SK-N-SH treated with all-trans-retinoic acid at 6 μM for 48 hours (cell line): Measurements from ENCODE around the gene RAB27A.
A peak's percentile ranks its signal among the peaks of the same experiment; 100 is the strongest.

ENCODE experiments used
- ATAC-seq: fragments of 200-7000 bp; cut with Tn5 transposase; 3 replicates; pipeline ENCODE4 v1.9.1; 2020; ENCODE audit warnings: mild to moderate bottlenecking, moderate library complexity
- ARNTL ChIP-seq: fragments of 450-650 bp; formaldehyde crosslinking; IDR thresholded peaks from 2 replicates; pipeline ENCODE4 v1.5.0; 2020; ENCODE audit warnings: low read depth, mild to moderate bottlenecking, moderate library complexity, borderline replicate concordance
- BACH2 ChIP-seq: fragments of 250-450 bp; sonication (Bioruptor Pico); IDR thresholded peaks from 2 replicates; pipeline ENCODE4 v1.9.0; 2021; ENCODE audit warnings: mild to moderate bottlenecking, borderline replicate concordance
- CSDC2 ChIP-seq: fragments of 250-450 bp; sonication (Bioruptor Pico); IDR thresholded peaks from 2 replicates; pipeline ENCODE4 v1.5.0; 2020; ENCODE audit warnings: mild to moderate bottlenecking, moderate library complexity
- ESRRG ChIP-seq: fragments of 250-450 bp; sonication (Bioruptor Pico); IDR thresholded peaks from 2 replicates; pipeline ENCODE4 v1.6.1; 2021; ENCODE audit warnings: mild to moderate bottlenecking
- GLIS3 ChIP-seq: fragments of 250-450 bp; sonication (Bioruptor Pico); IDR thresholded peaks from 2 replicates; pipeline ENCODE4 v1.5.0; 2020; ENCODE audit warnings: mild to moderate bottlenecking, moderate library complexity
- ISL1 ChIP-seq: fragments of 250-450 bp; sonication (Bioruptor Pico); IDR thresholded peaks from 2 replicates; pipeline ENCODE4 v2.1.2; 2022; ENCODE audit warnings: mild to moderate bottlenecking, moderate library complexity
- OSR1 ChIP-seq: fragments of 250-450 bp; sonication (Bioruptor Pico); IDR thresholded peaks from 2 replicates; pipeline ENCODE4 v1.8.0; 2022; ENCODE audit warnings: moderate library complexity, mild to moderate bottlenecking, inconsistent platforms
- POU6F1 ChIP-seq: fragments of 250-450 bp; sonication (Bioruptor Pico); IDR thresholded peaks from 2 replicates; pipeline ENCODE4 v1.8.0; 2021; ENCODE audit warnings: low read depth, mild to moderate bottlenecking, moderate library complexity, borderline replicate concordance
- PPARA ChIP-seq: fragments of 250-450 bp; sonication (Bioruptor Pico); IDR thresholded peaks from 2 replicates; pipeline ENCODE4 v1.5.0; 2020; ENCODE audit warnings: mild to moderate bottlenecking, borderline replicate concordance
- RARB ChIP-seq: fragments of 250-450 bp; sonication (Bioruptor Pico); IDR thresholded peaks from 2 replicates; pipeline ENCODE4 v1.8.0; 2021; ENCODE audit warnings: mild to moderate bottlenecking, moderate library complexity
- SNAI2 ChIP-seq: fragments of 250-450 bp; sonication (Bioruptor Pico); IDR thresholded peaks from 2 replicates; pipeline ENCODE4 v1.5.0; 2020; ENCODE audit warnings: mild to moderate bottlenecking, moderate library complexity
- TCF4 ChIP-seq: fragments of 250-450 bp; sonication (Bioruptor Pico); IDR thresholded peaks from 2 replicates; pipeline ENCODE4 v1.8.0; 2021; ENCODE audit warnings: mild to moderate bottlenecking, moderate library complexity, borderline replicate concordance
- ZC3H10 ChIP-seq: fragments of 250-450 bp; sonication (Bioruptor Pico); IDR thresholded peaks from 2 replicates; pipeline ENCODE4 v1.5.1; 2021; ENCODE audit warnings: mild to moderate bottlenecking, moderate library complexity
- ZFP3 ChIP-seq: fragments of 250-450 bp; sonication (Bioruptor Pico); IDR thresholded peaks from 2 replicates; pipeline ENCODE4 v1.5.0; 2020; ENCODE audit warnings: mild to moderate bottlenecking, moderate library complexity
- ZFP30 ChIP-seq: fragments of 450-650 bp; formaldehyde crosslinking; IDR thresholded peaks from 2 replicates; pipeline ENCODE4 v1.5.0; 2022; ENCODE audit warnings: mild to moderate bottlenecking, moderate library complexity
- ZNF565 ChIP-seq: fragments of 450-650 bp; formaldehyde crosslinking; conservative IDR thresholded peaks from 2 replicates; pipeline ENCODE4 v1.5.0; 2020; ENCODE audit warnings: low read depth, mild to moderate bottlenecking, moderate library complexity
- ZNF70 ChIP-seq: fragments of 450-650 bp; formaldehyde crosslinking; IDR thresholded peaks from 2 replicates; pipeline ENCODE4 v1.5.0; 2020; ENCODE audit warnings: mild to moderate bottlenecking, moderate library complexity
- ZNF8 ChIP-seq: fragments of 450-650 bp; formaldehyde crosslinking; IDR thresholded peaks from 2 replicates; pipeline ENCODE4 v1.5.0; 2020; ENCODE audit warnings: mild to moderate bottlenecking, moderate library complexity
- TF ChIP-seq, protein P1 (sequence below): fragments of 250-450 bp; sonication (Bioruptor Pico); IDR thresholded peaks from 2 replicates; pipeline ENCODE4 v1.5.0; 2020; ENCODE audit warnings: mild to moderate bottlenecking, moderate library complexity
- TF ChIP-seq, protein P2 (sequence below): fragments of 250-450 bp; sonication (Bioruptor Pico); IDR thresholded peaks from 2 replicates; pipeline ENCODE4 v1.5.1; 2021; ENCODE audit warnings: mild to moderate bottlenecking, moderate library complexity
- TF ChIP-seq, protein P3 (sequence below): fragments of 250-450 bp; sonication (Bioruptor Pico); IDR thresholded peaks from 2 replicates; pipeline ENCODE4 v1.5.1; 2020; ENCODE audit warnings: low read depth, mild to moderate bottlenecking, moderate library complexity

Gene RAB27A

GRCh38 chr15:55197362-55197705 lies 92.3 kb downstream of the RAB27A start (continued):
- TF ChIP-seq GLIS3 (CRISPR knock-in tag) = no peak
- no peak for TF ChIP-seq ZNF8 (CRISPR knock-in tag)
- TF ChIP-seq BACH2 (CRISPR knock-in tag) = no peak
- TF ChIP-seq, protein P1, sequence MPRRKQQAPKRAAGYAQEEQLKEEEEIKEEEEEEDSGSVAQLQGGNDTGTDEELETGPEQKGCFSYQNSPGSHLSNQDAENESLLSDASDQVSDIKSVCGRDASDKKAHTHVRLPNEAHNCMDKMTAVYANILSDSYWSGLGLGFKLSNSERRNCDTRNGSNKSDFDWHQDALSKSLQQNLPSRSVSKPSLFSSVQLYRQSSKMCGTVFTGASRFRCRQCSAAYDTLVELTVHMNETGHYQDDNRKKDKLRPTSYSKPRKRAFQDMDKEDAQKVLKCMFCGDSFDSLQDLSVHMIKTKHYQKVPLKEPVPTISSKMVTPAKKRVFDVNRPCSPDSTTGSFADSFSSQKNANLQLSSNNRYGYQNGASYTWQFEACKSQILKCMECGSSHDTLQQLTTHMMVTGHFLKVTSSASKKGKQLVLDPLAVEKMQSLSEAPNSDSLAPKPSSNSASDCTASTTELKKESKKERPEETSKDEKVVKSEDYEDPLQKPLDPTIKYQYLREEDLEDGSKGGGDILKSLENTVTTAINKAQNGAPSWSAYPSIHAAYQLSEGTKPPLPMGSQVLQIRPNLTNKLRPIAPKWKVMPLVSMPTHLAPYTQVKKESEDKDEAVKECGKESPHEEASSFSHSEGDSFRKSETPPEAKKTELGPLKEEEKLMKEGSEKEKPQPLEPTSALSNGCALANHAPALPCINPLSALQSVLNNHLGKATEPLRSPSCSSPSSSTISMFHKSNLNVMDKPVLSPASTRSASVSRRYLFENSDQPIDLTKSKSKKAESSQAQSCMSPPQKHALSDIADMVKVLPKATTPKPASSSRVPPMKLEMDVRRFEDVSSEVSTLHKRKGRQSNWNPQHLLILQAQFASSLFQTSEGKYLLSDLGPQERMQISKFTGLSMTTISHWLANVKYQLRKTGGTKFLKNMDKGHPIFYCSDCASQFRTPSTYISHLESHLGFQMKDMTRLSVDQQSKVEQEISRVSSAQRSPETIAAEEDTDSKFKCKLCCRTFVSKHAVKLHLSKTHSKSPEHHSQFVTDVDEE = no peak
- no peak for TF ChIP-seq RARB (CRISPR knock-in tag)
- no peak for TF ChIP-seq ESRRG
- TF ChIP-seq ZFP3 (CRISPR knock-in tag) = no peak

DNA sequence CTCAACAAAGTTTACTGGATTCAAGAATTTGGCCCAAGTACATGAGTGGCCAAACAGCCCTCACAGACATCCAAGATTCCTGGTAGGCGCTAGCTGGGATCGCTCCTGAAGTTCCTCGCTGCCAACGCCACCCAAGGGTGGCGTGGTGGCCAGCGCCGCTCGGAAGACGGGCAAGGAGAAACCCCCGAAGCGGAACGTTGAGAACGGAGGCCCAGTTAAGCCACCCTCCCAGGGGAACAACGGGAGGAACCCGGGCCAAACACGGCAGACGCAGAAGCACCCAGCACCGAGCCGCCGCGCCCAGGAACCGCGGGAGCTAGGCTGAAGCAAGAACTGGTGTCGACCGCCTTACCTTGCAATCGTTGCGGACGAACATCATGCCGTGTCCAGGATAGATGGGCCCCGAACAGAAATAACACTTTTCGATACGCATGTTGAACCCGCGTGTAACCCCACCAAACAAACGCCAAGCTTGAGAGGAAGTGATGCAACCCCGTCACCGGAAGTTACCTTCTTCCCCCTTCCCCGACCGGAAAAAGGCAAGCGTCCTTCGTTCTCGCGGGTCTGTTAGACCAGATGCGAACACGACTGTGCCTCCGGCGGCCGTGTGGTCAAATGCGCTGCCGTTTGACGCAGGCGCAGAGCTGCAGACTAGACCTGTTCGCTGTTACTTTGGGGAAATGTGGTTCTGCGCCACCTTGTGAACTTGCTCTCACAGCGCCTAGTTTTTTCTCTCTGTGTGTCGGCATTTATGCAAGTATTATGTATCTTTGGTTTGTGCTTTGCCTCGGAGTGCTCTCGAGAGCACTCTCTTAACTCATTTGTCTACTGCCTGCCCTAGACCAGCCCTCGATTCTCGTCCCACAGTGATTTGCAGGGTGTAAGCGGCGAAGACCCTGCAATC lies 92.9 kb downstream of the RAB27A start, which contains the start of gene RSL24D1:
Gene RSL24D1 (minus strand): TSS at position 484 of the 904 bp plus-strand sequence. CDS start 51 bp downstream, at position 433.
- TF ChIP-seq BACH2 (CRISPR knock-in tag) (no peak), ARNTL (CRISPR knock-in tag) (no peak), GLIS3 (CRISPR knock-in tag) (no peak), ZNF565 (no peak), CSDC2 (CRISPR knock-in tag) (0 out of 2 replicates have a peak, but pooled peaks have one; percentile 47), ZFP3 (CRISPR knock-in tag) (no peak), RARB (CRISPR knock-in tag) (no peak), ESRRG (no peak), ISL1 (CRISPR knock-in tag) (no peak), ZNF70 (CRISPR knock-in tag) (no peak), TCF4 (CRISPR knock-in tag) (0 out of 2 replicates have a peak, but pooled peaks have one; percentile 9), POU6F1 (CRISPR knock-in tag) (0 out of 2 replicates have a peak, but pooled peaks have one; percentile 24)
- TF ChIP-seq, protein P1 = no peak
- ATAC-seq = peak; percentile 99

- no peak for ATAC-seq
- TF ChIP-seq ZNF8 (CRISPR knock-in tag) (no peak), ZC3H10 (CRISPR knock-in tag) (no peak), RARB (CRISPR knock-in tag) (no peak), ZFP30 (CRISPR knock-in tag) (no peak), OSR1 (CRISPR knock-in tag) (no peak), ISL1 (CRISPR knock-in tag) (no peak), POU6F1 (CRISPR knock-in tag) (no peak), ESRRG (no peak), BACH2 (CRISPR knock-in tag) (no peak), ZNF70 (CRISPR knock-in tag) (no peak), PPARA (CRISPR knock-in tag) (no peak), SNAI2 (CRISPR knock-in tag) (no peak)
- TF ChIP-seq, protein P1 = no peak
- TF ChIP-seq, protein P2, sequence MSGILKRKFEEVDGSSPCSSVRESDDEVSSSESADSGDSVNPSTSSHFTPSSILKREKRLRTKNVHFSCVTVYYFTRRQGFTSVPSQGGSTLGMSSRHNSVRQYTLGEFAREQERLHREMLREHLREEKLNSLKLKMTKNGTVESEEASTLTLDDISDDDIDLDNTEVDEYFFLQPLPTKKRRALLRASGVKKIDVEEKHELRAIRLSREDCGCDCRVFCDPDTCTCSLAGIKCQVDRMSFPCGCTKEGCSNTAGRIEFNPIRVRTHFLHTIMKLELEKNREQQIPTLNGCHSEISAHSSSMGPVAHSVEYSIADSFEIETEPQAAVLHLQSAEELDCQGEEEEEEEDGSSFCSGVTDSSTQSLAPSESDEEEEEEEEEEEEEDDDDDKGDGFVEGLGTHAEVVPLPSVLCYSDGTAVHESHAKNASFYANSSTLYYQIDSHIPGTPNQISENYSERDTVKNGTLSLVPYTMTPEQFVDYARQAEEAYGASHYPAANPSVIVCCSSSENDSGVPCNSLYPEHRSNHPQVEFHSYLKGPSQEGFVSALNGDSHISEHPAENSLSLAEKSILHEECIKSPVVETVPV (CRISPR knock-in tag) = no peak
- TF ChIP-seq, protein P3, sequence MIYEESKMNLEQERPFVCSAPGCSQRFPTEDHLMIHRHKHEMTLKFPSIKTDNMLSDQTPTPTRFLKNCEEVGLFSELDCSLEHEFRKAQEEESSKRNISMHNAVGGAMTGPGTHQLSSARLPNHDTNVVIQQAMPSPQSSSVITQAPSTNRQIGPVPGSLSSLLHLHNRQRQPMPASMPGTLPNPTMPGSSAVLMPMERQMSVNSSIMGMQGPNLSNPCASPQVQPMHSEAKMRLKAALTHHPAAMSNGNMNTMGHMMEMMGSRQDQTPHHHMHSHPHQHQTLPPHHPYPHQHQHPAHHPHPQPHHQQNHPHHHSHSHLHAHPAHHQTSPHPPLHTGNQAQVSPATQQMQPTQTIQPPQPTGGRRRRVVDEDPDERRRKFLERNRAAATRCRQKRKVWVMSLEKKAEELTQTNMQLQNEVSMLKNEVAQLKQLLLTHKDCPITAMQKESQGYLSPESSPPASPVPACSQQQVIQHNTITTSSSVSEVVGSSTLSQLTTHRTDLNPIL (CRISPR knock-in tag) = no peak
These were observed 93.6 kb downstream of the RAB27A start for GRCh38 chr15:55195996-55196395.
